HG03045 (cell line): Measurements from ENCODE around the gene CHST4.
A peak's percentile ranks its signal among the peaks of the same experiment; 100 is the strongest.
"Not testable (repeated sequence)": the region's sequence is repeated elsewhere in the genome, so short reads cannot be mapped to it uniquely, and the experiment has no call there.

Experiments
- ATAC-seq: cut with Tn5 transposase; IDR thresholded peaks from one replicate; pipeline ENCODE4 v1.9.1; 2021; ENCODE audit warnings: mild to moderate bottlenecking, moderate library complexity; ENCODE audit not compliant: unreplicated experiment

The CHST4 gene

GRCh38 chr16:71524566-71525553 lies 1.4 kb upstream of the CHST4 start:
- ATAC-seq: no peak

GRCh38 chr16:71528257-71528656 lies 2.0 kb downstream of the CHST4 start:
- no peak for ATAC-seq

GRCh38 chr16:71528863-71529262 lies 2.6 kb downstream of the CHST4 start:
- no peak for ATAC-seq

- no peak for ATAC-seq
Measured at GRCh38 chr16:71532366-71532765, 6.1 kb downstream of the CHST4 start.

GRCh38 chr16:71536752-71537499 lies 10.7 kb downstream of the CHST4 start:
- ATAC-seq: no peak

GRCh38 chr16:71537643-71538042 lies 11.4 kb downstream of the CHST4 start:
- no peak for ATAC-seq

- no peak for ATAC-seq
Measured at GRCh38 chr16:71542377-71542776, 16.2 kb downstream of the CHST4 start.

GRCh38 chr16:71547168-71547567 lies 20.9 kb downstream of the CHST4 start:
- no peak for ATAC-seq

- ATAC-seq: no peak
Measured at GRCh38 chr16:71552698-71553503, 26.7 kb downstream of the CHST4 start.

- ATAC-seq: no peak
Measured at GRCh38 chr16:71555230-71555891, 29.1 kb downstream of the CHST4 start.

- ATAC-seq: no peak
Measured at GRCh38 chr16:71557299-71557698, 31.1 kb downstream of the CHST4 start.

GRCh38 chr16:71557954-71558582 lies 31.8 kb downstream of the CHST4 start:
- no peak for ATAC-seq

GRCh38 chr16:71559855-71560254 lies 33.6 kb downstream of the CHST4 start:
- no peak for ATAC-seq

- not testable (repeated sequence) for ATAC-seq
Measured at GRCh38 chr16:71561886-71562285, 35.7 kb downstream of the CHST4 start.

- ATAC-seq: no peak
Measured at GRCh38 chr16:71562552-71562951, 36.3 kb downstream of the CHST4 start.

GRCh38 chr16:71564335-71564967 lies 38.2 kb downstream of the CHST4 start:
- peak; percentile 1 for ATAC-seq

- no peak for ATAC-seq
Measured at GRCh38 chr16:71565812-71566700, 39.8 kb downstream of the CHST4 start.

GRCh38 chr16:71567931-71568330 lies 41.7 kb downstream of the CHST4 start:
- ATAC-seq: no peak

GRCh38 chr16:71568551-71568950 lies 42.3 kb downstream of the CHST4 start:
- no peak for ATAC-seq
